Neural progenitor cell (in vitro differentiated cells): ENCODE measurements around the gene ATP2B3.

Experiments
- EZH2 ChIP-seq: fragments of 200-600 bp; sonication (generic); IDR thresholded peaks from 2 replicates; pipeline ENCODE4 v1.6.1; 2017; ENCODE audit warnings: antibody characterized with exemption, mild to moderate bottlenecking, moderate library complexity
- TF ChIP-seq, protein P1 (sequence below): fragments of 200-600 bp; sonication (generic); IDR thresholded peaks from 2 replicates; pipeline ENCODE4 v1.5.1; 2017; ENCODE audit warnings: antibody characterized with exemption, mild to moderate bottlenecking

DNA sequence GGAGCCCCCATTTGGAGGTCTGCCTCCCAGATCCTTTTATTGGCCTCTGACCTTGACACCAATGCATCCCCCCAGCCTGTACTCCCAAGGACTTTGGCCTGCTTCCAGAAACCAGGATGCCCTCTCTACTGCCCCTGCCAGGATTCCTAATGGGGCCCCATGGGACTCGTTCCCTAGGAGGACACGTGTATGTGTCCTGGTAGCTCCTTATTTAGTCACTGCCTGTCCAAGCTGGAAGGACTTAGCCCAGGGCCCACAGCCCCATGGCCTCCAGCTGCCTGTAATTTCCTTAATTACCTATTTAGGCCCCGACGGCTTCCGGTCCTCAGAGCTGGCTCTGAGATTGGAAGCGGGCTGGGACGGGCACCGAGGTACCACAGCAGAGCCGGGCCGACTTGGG is 9.4 kb downstream of the ATP2B3 start:
- TF ChIP-seq, protein P1, sequence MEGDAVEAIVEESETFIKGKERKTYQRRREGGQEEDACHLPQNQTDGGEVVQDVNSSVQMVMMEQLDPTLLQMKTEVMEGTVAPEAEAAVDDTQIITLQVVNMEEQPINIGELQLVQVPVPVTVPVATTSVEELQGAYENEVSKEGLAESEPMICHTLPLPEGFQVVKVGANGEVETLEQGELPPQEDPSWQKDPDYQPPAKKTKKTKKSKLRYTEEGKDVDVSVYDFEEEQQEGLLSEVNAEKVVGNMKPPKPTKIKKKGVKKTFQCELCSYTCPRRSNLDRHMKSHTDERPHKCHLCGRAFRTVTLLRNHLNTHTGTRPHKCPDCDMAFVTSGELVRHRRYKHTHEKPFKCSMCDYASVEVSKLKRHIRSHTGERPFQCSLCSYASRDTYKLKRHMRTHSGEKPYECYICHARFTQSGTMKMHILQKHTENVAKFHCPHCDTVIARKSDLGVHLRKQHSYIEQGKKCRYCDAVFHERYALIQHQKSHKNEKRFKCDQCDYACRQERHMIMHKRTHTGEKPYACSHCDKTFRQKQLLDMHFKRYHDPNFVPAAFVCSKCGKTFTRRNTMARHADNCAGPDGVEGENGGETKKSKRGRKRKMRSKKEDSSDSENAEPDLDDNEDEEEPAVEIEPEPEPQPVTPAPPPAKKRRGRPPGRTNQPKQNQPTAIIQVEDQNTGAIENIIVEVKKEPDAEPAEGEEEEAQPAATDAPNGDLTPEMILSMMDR, result no peak
- no peak for TF ChIP-seq EZH2
